B cell (primary cell): Measurements from ENCODE around the gene IGSF3. TPM values are rescaled to one million over a fixed set of nuclear protein-coding genes. Genes with fewer than 3 reads are reported as not detected.

Experiments
- ATAC-seq: fragments of 200-7000 bp; cut with Tn5 transposase; one replicate; pipeline ENCODE4 v1.10.0; 2021; ENCODE audit warnings: low read depth, mild to moderate bottlenecking, moderate number of reproducible peaks, moderate library complexity
- CTCF ChIA-PET: fragments of 350-600 bp; sonication (Branson Sonifier 250); formaldehyde crosslinking; loops from one replicate; lab custom pipeline; 2021; ENCODE audit warnings: antibody characterized with exemption, inconsistent platforms; lab: Charles Lee
- POLR2A ChIA-PET: fragments of 350-600 bp; sonication (Branson Sonifier 250); formaldehyde crosslinking; loops from one replicate; lab custom pipeline; 2021; ENCODE audit warnings: antibody characterized with exemption; lab: Charles Lee
- DNase-seq: peaks from one replicate; pipeline ENCODE4 v3.0.0; 2013
- H2AFZ ChIP-seq: 2 replicates; pipeline ENCODE4 v1.6.1; 2012; ENCODE audit warnings: mild to moderate bottlenecking, low read depth, low read length; ENCODE audit not compliant: insufficient read depth, poor library complexity, severe bottlenecking
- H3K27ac ChIP-seq, 2 donors: 1 replicate in 1 of 2; 2 replicates in 1 of 2; pipeline ENCODE4 v1.5.1; 2012 to 2013; ENCODE audit warnings: low read length in 2 of 2, mild to moderate bottlenecking in 2 of 2, moderate library complexity in 1 of 2
- H3K27me3 ChIP-seq, 4 experiments: fragments of 200-600 bp in 1 of 4; sonication (generic) in 1 of 4; replicated peaks in 1 of 4; 1 replicate in 2 of 4; 2 replicates in 2 of 4; pipeline versions ENCODE4 v1.6.1 to v1.7.0; 2013 to 2016; ENCODE audit warnings: low read length in 3 of 4, mild to moderate bottlenecking in 2 of 4, mixed read lengths in 1 of 4, moderate library complexity in 1 of 4; ENCODE audit not compliant: insufficient read depth in 4 of 4, control insufficient read depth in 3 of 4; ENCODE audit errors: control extremely low read depth in 1 of 4
- H3K36me3 ChIP-seq, 2 experiments: replicated peaks in 1 of 2; 1 replicate in 1 of 2; 2 replicates in 1 of 2; pipeline versions ENCODE4 v1.6.1 to v1.7.1; 2013; ENCODE audit warnings: low read length in 1 of 2; ENCODE audit not compliant: insufficient read depth in 2 of 2, control insufficient read depth in 1 of 2; ENCODE audit errors: control extremely low read depth in 1 of 2, extremely low read depth in 1 of 2
- H3K4me1 ChIP-seq, 2 donors: fragments of 200-600 bp in 1 of 2; sonication (generic) in 1 of 2; 1 replicate in 1 of 2; 2 replicates in 1 of 2; pipeline versions ENCODE4 v1.5.1 to v1.6.1; 2013 to 2017; ENCODE audit warnings: low read length in 2 of 2; ENCODE audit not compliant: control insufficient read depth in 2 of 2, insufficient read depth in 2 of 2
- H3K4me2 ChIP-seq: replicated peaks from 2 replicates; pipeline ENCODE3; 2012; ENCODE audit warnings: mild to moderate bottlenecking, low read depth, low read length; ENCODE audit not compliant: poor library complexity, severe bottlenecking
- H3K4me3 ChIP-seq, 5 experiments: fragments of 200-600 bp in 1 of 5; sonication (generic) in 1 of 5; 1 replicate in 3 of 5; 2 replicates in 2 of 5; pipeline versions ENCODE4 v1.5.1 to v1.7.0; 2011 to 2016; ENCODE audit warnings: low read length in 4 of 5, mild to moderate bottlenecking in 4 of 5, low read depth in 2 of 5, control low read depth in 1 of 5, moderate library complexity in 1 of 5; ENCODE audit not compliant: insufficient read depth in 1 of 5; ENCODE audit errors: control extremely low read depth in 1 of 5, extremely low read depth in 1 of 5
- H3K79me2 ChIP-seq: fragments of 200-600 bp; sonication (generic); one replicate; pipeline ENCODE4 v1.6.0; 2016; ENCODE audit warnings: low read length; ENCODE audit not compliant: control insufficient read depth, insufficient read depth
- H3K9ac ChIP-seq: fragments of 200-600 bp; sonication (generic); 2 replicates; pipeline ENCODE4 v1.6.1; 2017; ENCODE audit warnings: mild to moderate bottlenecking, low read length, moderate library complexity
- H3K9me3 ChIP-seq, 3 donors: one replicate each; pipeline versions ENCODE4 v1.6.1 to v1.7.1; 2013; ENCODE audit warnings: low read length in 2 of 3; ENCODE audit not compliant: control insufficient read depth in 2 of 3, insufficient read depth in 1 of 3; ENCODE audit errors: control extremely low read depth in 1 of 3
- H4K20me1 ChIP-seq: 2 replicates; pipeline ENCODE4 v1.6.0; 2012; ENCODE audit warnings: mild to moderate bottlenecking, low read length; ENCODE audit not compliant: insufficient read depth, control insufficient read depth, poor library complexity, severe bottlenecking
- H3K27ac Mint-ChIP-seq: one replicate; pipeline ENCODE4 v1.8.0; 2021; ENCODE audit warnings: mixed read lengths
- H3K27me3 Mint-ChIP-seq: one replicate; pipeline ENCODE4 v1.8.0; 2021; ENCODE audit warnings: mixed read lengths
- H3K4me1 Mint-ChIP-seq: one replicate; pipeline ENCODE4 v1.8.0; 2021; ENCODE audit warnings: mixed read lengths
- H3K4me3 Mint-ChIP-seq: one replicate; pipeline ENCODE4 v1.8.0; 2021; ENCODE audit warnings: mixed read lengths
- H3K9me3 Mint-ChIP-seq: one replicate; pipeline ENCODE4 v1.8.0; 2022; ENCODE audit warnings: mixed read lengths; ENCODE audit not compliant: insufficient read depth
- CTCF ChIP-seq: fragments of 200-600 bp; IDR thresholded peaks from one replicate; pipeline ENCODE4 v1.8.0; 2022; ENCODE audit warnings: antibody characterized with exemption, mild to moderate bottlenecking
- EZH2 ChIP-seq: IDR thresholded peaks from 2 replicates; pipeline ENCODE4 v1.6.1; 2012; ENCODE audit warnings: borderline replicate concordance, low read depth, mild to moderate bottlenecking, moderate library complexity, low read length; ENCODE audit not compliant: insufficient read depth, poor library complexity, severe bottlenecking
- WGBS: methylation state at CpG from one replicate; pipeline ENCODE4 v1.1.5; 2013; ENCODE audit warnings: missing lambda C conversion rate; ENCODE audit not compliant: insufficient coverage; 5-methylcytosine and 5-hydroxymethylcytosine counted together
- intact Hi-C: fragments of 100-400 bp; cut with micrococcal nuclease; formaldehyde crosslinking; loops from one replicate; pipeline ENCODE4 v1.10.0; 2022
- polyA plus RNA-seq: library from polyadenylated mRNA; depleted of rRNA; stranded (reverse); fragments of >200 nt; gene quantifications from 2 replicates; pipeline ENCODE4 v1.2.3, GENCODE V29; 2012
- total RNA-seq, 2 donors: library from RNA; stranded (reverse); fragments of 120-200 nt in 1 of 2; gene quantifications; 1 replicate in 1 of 2; 2 replicates in 1 of 2; pipeline versions ENCODE4 v1.2.3 to v1.2.4, GENCODE V29; 2013 to 2022

IGSF3 gene
- total and polyA plus RNA-seq, 2 donors (not counting 1 experiment from before 2014, with no cell fraction given), result 0.49 TPM; not detected in 1

- no peak for TF ChIP-seq EZH2
- no peak for TF ChIP-seq CTCF
- H3K27me3 Mint-ChIP-seq, result peaks cover 31% of the 10 kb centered on the region
- no peak overlapping the region for H3K4me3 Mint-ChIP-seq
- peaks cover 0 to 4% of the 10 kb centered on the region in 2 donors for H3K4me1 ChIP-seq
- no peaks in the 10 kb centered on the region for H3K36me3 ChIP-seq
- intact Hi-C loops, result no loop called here
- H3K9me3 ChIP-seq, result no peaks in the 10 kb centered on the region
- DNase-seq (no peak), ATAC-seq (no peak)
- H4K20me1 ChIP-seq, result no peaks in the 10 kb centered on the region
- H3K4me1 Mint-ChIP-seq, result no peaks in the 10 kb centered on the region
- H2AFZ ChIP-seq, result no peak overlapping the region
- no peak overlapping the region for H3K9ac ChIP-seq
- H3K4me2 ChIP-seq, result no peak overlapping the region
- ChIA-PET CTCF (no interaction called here), POLR2A (no interaction called here)
- no peak overlapping the region for H3K27ac ChIP-seq
- no peaks in the 10 kb centered on the region for H3K27me3 ChIP-seq
- H3K4me3 ChIP-seq, result no peak overlapping the region
- 97% methylated on average over 5 of the region's 7 CpGs for WGBS
- no peaks in the 10 kb centered on the region for H3K9me3 Mint-ChIP-seq
- no peak overlapping the region for H3K27ac Mint-ChIP-seq
- H3K79me2 ChIP-seq, result no peaks in the 10 kb centered on the region
Measured at GRCh38 chr1:116679091-116679827, 11.7 kb upstream of the IGSF3 start.

GRCh38 chr1:116678732-116679090 is 11.2 kb upstream of the IGSF3 start:
- H3K9ac ChIP-seq, result no peak overlapping the region
- H3K79me2 ChIP-seq, result no peaks in the 10 kb centered on the region
- DNase-seq (no peak), ATAC-seq (no peak)
- no peak overlapping the region for H3K4me2 ChIP-seq
- TF ChIP-seq EZH2 (no peak), CTCF (no peak)
- H3K36me3 ChIP-seq, result no peaks in the 10 kb centered on the region
- no peaks in the 10 kb centered on the region for H3K4me1 Mint-ChIP-seq
- H3K27me3 Mint-ChIP-seq, result peaks cover 37% of the 10 kb centered on the region
- H3K27ac ChIP-seq, result no peak overlapping the region
- no peaks in the 10 kb centered on the region for H3K9me3 ChIP-seq
- H3K27me3 ChIP-seq, result no peaks in the 10 kb centered on the region
- H3K4me3 ChIP-seq, result no peak overlapping the region
- POLR2A ChIA-PET, result no interaction called here
- H4K20me1 ChIP-seq, result no peaks in the 10 kb centered on the region
- H3K4me3 Mint-ChIP-seq, result no peak overlapping the region
- H2AFZ ChIP-seq, result no peak overlapping the region
- no peaks in the 10 kb centered on the region for H3K9me3 Mint-ChIP-seq
- CTCF ChIA-PET, result no interaction called here
- peaks cover 0 to 4% of the 10 kb centered on the region in 2 donors for H3K4me1 ChIP-seq
- H3K27ac Mint-ChIP-seq, result no peak overlapping the region
- intact Hi-C loops, result no loop called here
- no CpG with 5 or more reads among the region's 2 CpGs for WGBS
